Measurements from ENCODE around the gene CERS6.
A peak's percentile ranks its signal among the peaks of the same experiment; 100 is the strongest.

CERS6 gene

DNA sequence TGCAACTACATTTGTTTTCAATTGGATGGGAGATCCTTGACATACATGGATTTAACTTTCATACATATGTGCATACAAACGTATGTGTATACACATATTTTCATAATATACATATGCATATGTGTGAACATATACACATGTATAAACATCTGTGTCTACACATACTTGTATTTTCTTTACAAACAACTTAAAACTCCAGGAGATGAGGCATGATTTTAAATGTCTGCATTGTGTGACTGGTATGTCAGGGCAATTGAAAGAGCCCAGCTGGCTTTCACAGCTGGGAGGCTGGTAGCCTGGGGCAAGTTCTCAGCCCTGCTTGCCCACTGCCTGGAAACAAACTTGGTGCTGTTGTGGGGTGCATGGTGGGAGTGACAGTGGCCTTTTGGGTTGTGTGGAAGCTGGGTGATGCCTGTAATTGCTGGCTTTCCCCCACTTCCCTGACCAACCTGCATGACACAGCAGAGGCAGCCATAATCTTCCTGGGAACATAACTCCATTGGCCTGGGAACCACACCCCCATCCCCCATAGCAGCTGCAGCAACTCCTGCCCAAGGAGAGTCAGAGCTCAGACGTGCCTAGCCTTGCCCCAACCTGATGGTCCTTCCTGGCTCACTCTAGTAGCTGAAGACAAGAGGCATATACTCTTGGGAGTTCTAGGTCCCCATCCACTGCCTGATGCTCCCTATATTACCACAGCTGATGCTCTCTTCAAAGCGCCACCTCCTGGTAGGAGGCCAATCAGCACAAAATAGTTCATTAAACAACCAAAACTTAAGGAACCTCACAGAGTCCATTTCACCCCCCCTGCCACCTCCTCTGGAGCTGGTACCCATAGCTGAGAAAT is 158.3 kb downstream of the CERS6 start:
- Mint-ChIP-seq H3K9me3 (peaks cover 6% of the 10 kb centered on the region), H3K36me3 (no peaks in the 10 kb centered on the region), H3K4me3 (no peak overlapping the region), H3K4me1 (no peaks in the 10 kb centered on the region), H3K27me3 (no peaks in the 10 kb centered on the region), H3K27ac (no peak overlapping the region)
- ATAC-seq, result no peak

- Mint-ChIP-seq H3K4me1 (no peaks in the 10 kb centered on the region), H3K9me3 (peaks cover 3% of the 10 kb centered on the region), H3K27ac (no peak overlapping the region), H3K4me3 (no peak overlapping the region), H3K27me3 (no peaks in the 10 kb centered on the region), H3K36me3 (no peaks in the 10 kb centered on the region)
- no peak for ATAC-seq
Measured at GRCh38 chr2:168620554-168620953, 164.5 kb downstream of the CERS6 start.

DNA sequence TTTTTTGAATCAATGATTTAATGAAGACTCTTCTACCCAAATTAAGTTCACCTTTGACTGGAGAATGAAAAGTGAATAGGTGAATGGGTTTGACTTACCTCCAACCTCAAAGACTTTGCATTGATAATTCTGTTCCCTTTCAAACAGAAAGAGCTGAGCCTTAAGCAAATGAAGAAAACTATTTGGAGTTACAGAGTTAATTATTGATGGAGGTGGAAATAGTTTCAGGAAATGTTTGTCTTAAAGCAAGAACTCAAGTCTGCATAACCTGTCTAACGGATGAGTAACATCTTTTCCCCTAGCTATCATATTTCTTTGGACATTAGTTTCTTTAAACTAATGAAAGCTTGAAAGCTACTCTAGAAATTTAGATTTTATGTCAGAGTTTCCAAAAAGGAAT is 166.5 kb downstream of the CERS6 start:
- no peak overlapping the region for H3K4me3 Mint-ChIP-seq
- H3K27ac Mint-ChIP-seq, result no peak overlapping the region
- no peaks in the 10 kb centered on the region for H3K27me3 Mint-ChIP-seq
- no peaks in the 10 kb centered on the region for H3K36me3 Mint-ChIP-seq
- H3K4me1 Mint-ChIP-seq, result peaks cover 7% of the 10 kb centered on the region
- peaks cover 3% of the 10 kb centered on the region for H3K9me3 Mint-ChIP-seq
- no peak for ATAC-seq

DNA sequence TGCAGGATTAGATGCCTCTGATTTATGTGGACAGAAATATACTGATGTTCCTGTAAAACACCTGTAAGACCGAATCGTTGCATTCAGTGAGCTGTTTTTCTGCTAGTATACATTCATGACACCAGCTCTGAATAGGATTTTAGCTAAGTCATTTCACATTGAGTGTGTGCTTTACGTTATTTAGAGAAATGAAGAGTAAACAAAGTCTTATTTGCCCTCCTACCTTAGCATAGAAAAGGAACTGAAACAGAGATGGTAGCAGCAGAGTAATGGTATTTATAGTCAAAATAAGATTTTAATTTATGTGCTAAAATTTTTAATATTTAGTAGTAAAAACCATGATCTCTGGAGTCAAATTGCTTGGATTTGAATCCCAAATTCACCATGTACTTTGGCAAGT is 168.0 kb downstream of the CERS6 start:
- Mint-ChIP-seq H3K4me3 (no peak overlapping the region), H3K9me3 (no peaks in the 10 kb centered on the region), H3K4me1 (peaks cover 7% of the 10 kb centered on the region), H3K36me3 (no peaks in the 10 kb centered on the region), H3K27me3 (no peaks in the 10 kb centered on the region), H3K27ac (no peak overlapping the region)
- ATAC-seq, result no peak

DNA sequence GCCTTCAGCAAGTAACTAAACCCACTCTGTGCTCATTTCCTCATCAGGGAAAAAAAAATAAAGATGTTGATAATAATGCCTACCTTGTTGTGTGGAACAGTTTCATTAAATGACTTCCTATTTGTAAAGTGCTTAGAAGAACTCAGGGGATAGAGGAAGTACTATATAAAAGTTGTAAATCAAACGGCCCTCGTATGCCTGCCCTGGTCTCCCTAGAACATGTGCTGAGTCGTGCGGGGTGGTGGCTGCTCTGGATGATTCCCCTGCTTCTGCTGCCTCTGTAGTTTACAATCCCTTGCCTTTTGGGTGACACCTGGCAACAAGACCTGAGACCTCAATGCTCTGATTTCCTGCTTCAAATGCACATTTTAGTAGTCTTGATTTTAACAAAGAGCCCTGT is 170.0 kb downstream of the CERS6 start:
- Mint-ChIP-seq H3K27me3 (no peaks in the 10 kb centered on the region), H3K4me1 (peaks cover 7% of the 10 kb centered on the region), H3K27ac (no peak overlapping the region), H3K4me3 (no peak overlapping the region), H3K9me3 (no peaks in the 10 kb centered on the region), H3K36me3 (no peaks in the 10 kb centered on the region)
- peak; percentile 39 for ATAC-seq

DNA sequence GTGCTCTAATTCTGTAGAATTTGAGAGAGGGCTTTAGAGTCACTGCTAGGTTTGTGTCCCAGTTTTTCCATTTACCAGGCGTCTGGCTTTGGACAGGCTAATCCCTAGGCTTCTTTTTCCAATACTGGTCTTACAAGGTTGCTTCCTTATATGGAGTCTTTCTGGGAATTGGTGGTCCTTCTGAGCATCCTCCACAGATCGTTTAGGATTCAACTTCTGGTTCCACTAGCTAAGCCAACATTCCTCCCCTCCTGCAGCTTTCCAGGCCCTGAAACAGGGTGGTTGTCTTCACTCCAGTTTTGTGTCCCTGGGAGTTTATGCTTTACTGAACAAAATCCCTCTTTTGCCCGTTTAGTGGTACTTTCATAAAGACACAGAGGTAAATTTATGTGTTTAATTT is 170.6 kb downstream of the CERS6 start:
- no peak overlapping the region for H3K4me3 Mint-ChIP-seq
- ATAC-seq, result no peak
- H3K36me3 Mint-ChIP-seq, result no peaks in the 10 kb centered on the region
- H3K9me3 Mint-ChIP-seq, result no peaks in the 10 kb centered on the region
- H3K27ac Mint-ChIP-seq, result no peak overlapping the region
- peaks cover 7% of the 10 kb centered on the region for H3K4me1 Mint-ChIP-seq
- H3K27me3 Mint-ChIP-seq, result no peaks in the 10 kb centered on the region

DNA sequence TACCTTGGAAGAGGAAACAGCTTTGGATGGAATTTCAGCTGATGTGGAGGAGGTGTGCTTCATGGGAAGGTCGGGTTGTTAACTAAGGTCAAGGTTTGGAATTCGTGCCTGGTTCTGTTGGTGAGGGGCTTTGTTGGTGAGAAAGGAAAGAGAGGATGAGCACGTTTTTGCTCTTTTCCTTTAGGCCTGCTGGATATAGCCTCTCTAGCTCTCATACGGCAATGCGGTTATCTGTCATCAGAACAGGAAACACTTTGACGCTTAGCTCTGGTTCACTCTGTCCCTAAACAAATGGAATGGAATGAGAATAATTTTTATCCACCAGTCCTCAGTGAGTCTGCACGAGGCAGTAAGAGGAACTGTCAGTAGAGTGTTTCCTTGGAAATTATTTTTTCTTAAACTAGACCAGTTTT is 176.6 kb downstream of the CERS6 start:
- no peaks in the 10 kb centered on the region for H3K36me3 Mint-ChIP-seq
- H3K27ac Mint-ChIP-seq, result no peak overlapping the region
- no peaks in the 10 kb centered on the region for H3K27me3 Mint-ChIP-seq
- H3K4me1 Mint-ChIP-seq, result no peaks in the 10 kb centered on the region
- H3K9me3 Mint-ChIP-seq, result no peaks in the 10 kb centered on the region
- no peak overlapping the region for H3K4me3 Mint-ChIP-seq
- ATAC-seq, result no peak

- no peak overlapping the region for H3K27ac Mint-ChIP-seq
- no peak overlapping the region for H3K4me3 Mint-ChIP-seq
- no peaks in the 10 kb centered on the region for H3K9me3 Mint-ChIP-seq
- no peaks in the 10 kb centered on the region for H3K4me1 Mint-ChIP-seq
- no peak for ATAC-seq
- H3K36me3 Mint-ChIP-seq, result no peaks in the 10 kb centered on the region
- no peaks in the 10 kb centered on the region for H3K27me3 Mint-ChIP-seq
Measured at GRCh38 chr2:168633200-168633599, 177.1 kb downstream of the CERS6 start.

DNA sequence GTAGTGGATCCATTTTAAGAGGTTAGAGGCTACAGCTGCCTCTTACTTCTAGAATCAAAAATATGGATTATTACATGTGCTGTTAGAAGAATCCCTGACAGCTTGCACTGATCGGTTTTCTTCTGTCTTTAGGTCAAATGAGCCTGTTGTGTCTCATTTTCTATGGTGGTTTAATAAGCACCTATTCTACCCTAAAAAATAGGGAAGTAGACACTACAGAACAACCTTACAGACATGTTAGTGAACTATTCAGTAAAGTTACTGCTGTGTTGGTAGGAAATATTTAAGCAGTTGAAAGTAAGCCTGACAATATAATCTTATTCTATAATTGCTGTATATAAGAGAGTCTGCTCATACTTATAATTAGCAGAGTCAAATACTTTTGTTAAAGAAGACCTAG is 177.8 kb downstream of the CERS6 start:
- no peaks in the 10 kb centered on the region for H3K9me3 Mint-ChIP-seq
- no peaks in the 10 kb centered on the region for H3K4me1 Mint-ChIP-seq
- no peaks in the 10 kb centered on the region for H3K27me3 Mint-ChIP-seq
- no peaks in the 10 kb centered on the region for H3K36me3 Mint-ChIP-seq
- no peak overlapping the region for H3K4me3 Mint-ChIP-seq
- H3K27ac Mint-ChIP-seq, result no peak overlapping the region
- ATAC-seq, result no peak

GRCh38 chr2:168635065-168635577 is 179.0 kb downstream of the CERS6 start:
- no peaks in the 10 kb centered on the region for H3K9me3 Mint-ChIP-seq
- H3K4me1 Mint-ChIP-seq, result no peaks in the 10 kb centered on the region
- no peaks in the 10 kb centered on the region for H3K27me3 Mint-ChIP-seq
- H3K27ac Mint-ChIP-seq, result no peak overlapping the region
- no peak overlapping the region for H3K4me3 Mint-ChIP-seq
- no peaks in the 10 kb centered on the region for H3K36me3 Mint-ChIP-seq
- no peak for ATAC-seq

GRCh38 chr2:168639018-168639417 is 182.9 kb downstream of the CERS6 start:
- no peak for ATAC-seq
- Mint-ChIP-seq H3K4me1 (no peaks in the 10 kb centered on the region), H3K9me3 (peaks cover 4% of the 10 kb centered on the region), H3K27ac (no peak overlapping the region), H3K4me3 (no peak overlapping the region), H3K27me3 (no peaks in the 10 kb centered on the region), H3K36me3 (no peaks in the 10 kb centered on the region)

- Mint-ChIP-seq H3K9me3 (peaks cover 7% of the 10 kb centered on the region), H3K4me1 (no peaks in the 10 kb centered on the region), H3K4me3 (no peak overlapping the region), H3K27ac (no peak overlapping the region), H3K36me3 (no peaks in the 10 kb centered on the region), H3K27me3 (no peaks in the 10 kb centered on the region)
- ATAC-seq, result no peak
Measured at GRCh38 chr2:168639441-168639898, 183.4 kb downstream of the CERS6 start.

DNA sequence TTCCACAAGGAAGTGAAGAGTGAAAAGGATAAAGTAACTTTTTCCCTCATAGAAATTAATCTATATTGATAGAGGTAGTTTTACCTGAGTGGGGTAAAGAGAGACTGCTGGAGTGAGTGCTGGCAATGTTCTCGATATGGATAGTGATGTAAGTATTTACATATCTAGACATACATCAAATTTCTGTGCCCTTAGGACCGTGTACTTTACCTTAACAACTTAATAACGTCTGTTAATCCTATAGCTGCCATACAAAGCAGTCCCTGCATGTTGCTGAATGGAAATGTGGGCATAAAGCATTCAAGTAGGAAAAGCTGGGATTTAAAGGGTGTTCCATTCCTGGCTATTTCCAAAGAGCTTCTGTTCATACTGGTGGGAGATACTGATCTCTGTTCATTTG is 184.0 kb downstream of the CERS6 start:
- H3K9me3 Mint-ChIP-seq, result peaks cover 7% of the 10 kb centered on the region
- H3K27me3 Mint-ChIP-seq, result no peaks in the 10 kb centered on the region
- no peak for ATAC-seq
- no peak overlapping the region for H3K4me3 Mint-ChIP-seq
- H3K36me3 Mint-ChIP-seq, result no peaks in the 10 kb centered on the region
- H3K4me1 Mint-ChIP-seq, result no peaks in the 10 kb centered on the region
- no peak overlapping the region for H3K27ac Mint-ChIP-seq

GRCh38 chr2:168641636-168642035 is 185.6 kb downstream of the CERS6 start:
- peaks cover 10% of the 10 kb centered on the region for H3K9me3 Mint-ChIP-seq
- ATAC-seq, result no peak
- H3K4me1 Mint-ChIP-seq, result no peaks in the 10 kb centered on the region
- H3K36me3 Mint-ChIP-seq, result no peaks in the 10 kb centered on the region
- H3K27me3 Mint-ChIP-seq, result no peaks in the 10 kb centered on the region
- no peak overlapping the region for H3K4me3 Mint-ChIP-seq
- no peak overlapping the region for H3K27ac Mint-ChIP-seq

- no peak overlapping the region for H3K27ac Mint-ChIP-seq
- no peaks in the 10 kb centered on the region for H3K27me3 Mint-ChIP-seq
- H3K4me1 Mint-ChIP-seq, result no peaks in the 10 kb centered on the region
- no peak overlapping the region for H3K4me3 Mint-ChIP-seq
- peaks cover 10% of the 10 kb centered on the region for H3K9me3 Mint-ChIP-seq
- no peaks in the 10 kb centered on the region for H3K36me3 Mint-ChIP-seq
- no peak for ATAC-seq
Measured at GRCh38 chr2:168642873-168643272, 186.8 kb downstream of the CERS6 start.

GRCh38 chr2:168643979-168644378 is 187.9 kb downstream of the CERS6 start:
- H3K4me1 Mint-ChIP-seq, result no peaks in the 10 kb centered on the region
- H3K27me3 Mint-ChIP-seq, result no peaks in the 10 kb centered on the region
- H3K4me3 Mint-ChIP-seq, result no peak overlapping the region
- no peaks in the 10 kb centered on the region for H3K36me3 Mint-ChIP-seq
- no peak for ATAC-seq
- peaks cover 10% of the 10 kb centered on the region for H3K9me3 Mint-ChIP-seq
- no peak overlapping the region for H3K27ac Mint-ChIP-seq
